ENCODE data around the gene TXNDC12. TPM values are rescaled to one million over a fixed set of nuclear protein-coding genes. Genes with fewer than 3 reads are reported as not detected.

TXNDC12 gene
- total and polyA plus RNA-seq, 2 donors (not counting 1 experiment from before 2014, with no cell fraction given), result 12.6 to 38.9 TPM

DNA sequence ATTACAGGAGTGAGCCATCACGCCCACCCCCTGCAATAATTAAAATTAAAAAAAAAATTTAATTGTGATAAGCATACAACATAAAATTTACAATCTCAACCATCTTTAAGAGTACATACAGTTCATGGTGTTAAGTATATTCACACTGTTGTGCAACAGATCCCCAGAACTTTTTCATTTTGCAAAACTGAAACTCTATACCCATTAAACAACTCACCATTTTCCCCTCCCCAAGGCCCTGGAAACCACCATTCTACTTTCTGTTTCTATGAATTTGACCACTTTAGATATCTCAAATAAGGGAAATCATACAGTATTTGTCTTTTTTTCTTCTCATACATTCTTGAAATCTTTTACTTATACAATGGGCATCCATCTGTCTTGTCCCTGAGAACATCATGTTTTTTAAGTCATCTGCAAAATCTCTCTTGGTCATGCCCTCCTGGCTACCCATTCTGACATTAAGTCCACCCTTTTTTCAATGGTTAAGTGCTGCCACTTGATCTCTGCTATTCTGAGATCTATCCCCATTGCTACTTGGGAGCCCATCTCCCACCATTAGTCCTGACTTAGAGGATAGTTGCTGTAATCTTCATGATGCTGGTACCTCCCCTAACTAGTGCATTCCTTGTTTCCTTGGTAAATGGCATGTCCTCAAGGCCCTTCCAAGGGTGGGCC, 47.5 kb upstream of the TXNDC12 start:
- H3K27me3 ChIP-seq (replicated peaks in 1 of 4; ENCODE audit: control extremely low read depth in 1 of 4, control insufficient read depth in 3 of 4, insufficient read depth in 4 of 4, low read length in 3 of 4), result peaks cover 0 to 5% (median 0%) of the 10 kb centered on the region in 4 experiments
- peaks cover 3% of the 10 kb centered on the region for H3K27me3 Mint-ChIP-seq
- ChIA-PET POLR2A (no interaction called here), CTCF (no interaction called here)
- H4K20me1 ChIP-seq (ENCODE audit: control insufficient read depth, insufficient read depth, low read length, poor library complexity, severe bottlenecking), result no peaks in the 10 kb centered on the region
- H3K27ac Mint-ChIP-seq, result no peak overlapping the region
- H2AFZ ChIP-seq (ENCODE audit: insufficient read depth, low read depth, low read length, poor library complexity, severe bottlenecking), result no peak overlapping the region
- H3K9me3 Mint-ChIP-seq (ENCODE audit: insufficient read depth), result no peaks in the 10 kb centered on the region
- TF ChIP-seq, protein P1, sequence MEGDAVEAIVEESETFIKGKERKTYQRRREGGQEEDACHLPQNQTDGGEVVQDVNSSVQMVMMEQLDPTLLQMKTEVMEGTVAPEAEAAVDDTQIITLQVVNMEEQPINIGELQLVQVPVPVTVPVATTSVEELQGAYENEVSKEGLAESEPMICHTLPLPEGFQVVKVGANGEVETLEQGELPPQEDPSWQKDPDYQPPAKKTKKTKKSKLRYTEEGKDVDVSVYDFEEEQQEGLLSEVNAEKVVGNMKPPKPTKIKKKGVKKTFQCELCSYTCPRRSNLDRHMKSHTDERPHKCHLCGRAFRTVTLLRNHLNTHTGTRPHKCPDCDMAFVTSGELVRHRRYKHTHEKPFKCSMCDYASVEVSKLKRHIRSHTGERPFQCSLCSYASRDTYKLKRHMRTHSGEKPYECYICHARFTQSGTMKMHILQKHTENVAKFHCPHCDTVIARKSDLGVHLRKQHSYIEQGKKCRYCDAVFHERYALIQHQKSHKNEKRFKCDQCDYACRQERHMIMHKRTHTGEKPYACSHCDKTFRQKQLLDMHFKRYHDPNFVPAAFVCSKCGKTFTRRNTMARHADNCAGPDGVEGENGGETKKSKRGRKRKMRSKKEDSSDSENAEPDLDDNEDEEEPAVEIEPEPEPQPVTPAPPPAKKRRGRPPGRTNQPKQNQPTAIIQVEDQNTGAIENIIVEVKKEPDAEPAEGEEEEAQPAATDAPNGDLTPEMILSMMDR (IDR thresholded peaks at IDR 0.05), result no peak
- no peak for TF ChIP-seq EZH2 (IDR thresholded peaks at IDR 0.05; ENCODE audit: borderline replicate concordance, insufficient read depth, low read depth, low read length, poor library complexity, severe bottlenecking)
- no peak overlapping the region for H3K4me3 ChIP-seq (ENCODE audit: control extremely low read depth in 1 of 5, extremely low read depth in 1 of 5, insufficient read depth in 1 of 5, low read depth in 2 of 5, low read length in 4 of 5)
- no peaks in the 10 kb centered on the region for H3K4me1 Mint-ChIP-seq
- no peak overlapping the region for H3K9ac ChIP-seq (ENCODE audit: low read length)
- no peaks in the 10 kb centered on the region for H3K79me2 ChIP-seq (ENCODE audit: control insufficient read depth, insufficient read depth, low read length)
- no peak overlapping the region for H3K4me3 Mint-ChIP-seq
- WGBS (ENCODE audit: insufficient coverage), result no CpG with 5 or more reads among the region's 1 CpG
- no peaks in the 10 kb centered on the region for H3K36me3 ChIP-seq (replicated peaks in 1 of 2; ENCODE audit: control extremely low read depth in 1 of 2, control insufficient read depth in 1 of 2, extremely low read depth in 1 of 2, insufficient read depth in 2 of 2, low read length in 1 of 2)
- ATAC-seq (ENCODE audit: low read depth) (no peak), DNase-seq (no peak)
- no peaks in the 10 kb centered on the region for H3K4me1 ChIP-seq (ENCODE audit: control insufficient read depth in 2 of 2, insufficient read depth in 2 of 2, low read length in 2 of 2)
- no peaks in the 10 kb centered on the region for H3K9me3 ChIP-seq (ENCODE audit: control extremely low read depth in 1 of 3, control insufficient read depth in 2 of 3, insufficient read depth in 1 of 3, low read length in 2 of 3)
- intact Hi-C loops (cut with micrococcal nuclease), result no loop called here
- no peak overlapping the region for H3K4me2 ChIP-seq (replicated peaks; ENCODE audit: low read depth, low read length, poor library complexity, severe bottlenecking)
- no peak overlapping the region for H3K27ac ChIP-seq (ENCODE audit: low read length in 2 of 2)

DNA sequence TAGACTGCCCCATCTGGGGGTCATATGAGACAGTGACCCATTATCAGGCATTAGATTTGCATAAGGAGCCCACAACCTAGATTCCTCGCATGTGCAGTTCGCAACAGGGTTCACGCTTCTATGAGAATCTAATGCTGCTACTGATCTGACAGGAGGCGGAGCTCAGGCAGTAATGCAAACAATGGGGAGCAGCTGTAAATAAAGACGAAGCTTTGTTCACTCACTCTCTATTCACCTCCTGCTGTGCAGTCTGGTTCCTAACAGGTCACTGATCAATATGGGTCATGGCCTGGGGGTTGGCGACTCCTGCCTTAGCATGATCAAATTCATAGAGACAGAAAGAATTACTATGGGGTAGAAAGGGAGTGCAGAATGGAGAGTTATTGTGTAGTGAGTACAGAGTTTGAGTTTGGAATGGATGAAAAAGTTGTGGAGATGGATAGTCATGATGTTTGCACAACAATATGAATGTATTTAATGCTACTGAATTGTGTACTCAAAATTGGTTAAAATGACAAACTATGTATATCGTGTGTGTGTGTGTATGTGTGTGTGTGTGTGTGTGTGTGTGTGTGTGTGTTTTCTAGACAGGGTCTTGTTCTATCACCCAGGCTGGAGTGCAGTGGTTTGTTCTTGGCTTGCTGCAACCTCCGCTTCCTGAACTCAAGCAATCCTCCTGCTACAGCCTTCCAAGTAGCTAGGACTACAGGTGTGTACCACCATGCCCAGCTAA, 43.3 kb upstream of the TXNDC12 start:
- peaks cover 2% of the 10 kb centered on the region for H3K9me3 Mint-ChIP-seq (ENCODE audit: insufficient read depth)
- no peak overlapping the region for H3K4me3 Mint-ChIP-seq
- no peak for DNase-seq
- H3K4me1 Mint-ChIP-seq, result no peaks in the 10 kb centered on the region
- peaks cover 3% of the 10 kb centered on the region for H3K27me3 Mint-ChIP-seq
- Histone ChIP-seq H3K36me3 (replicated peaks in 1 of 2; ENCODE audit: control extremely low read depth in 1 of 2, control insufficient read depth in 1 of 2, extremely low read depth in 1 of 2, insufficient read depth in 2 of 2, low read length in 1 of 2) (no peaks in the 10 kb centered on the region), H3K4me1 (ENCODE audit: control insufficient read depth in 2 of 2, insufficient read depth in 2 of 2, low read length in 2 of 2) (no peaks in the 10 kb centered on the region), H2AFZ (ENCODE audit: insufficient read depth, low read depth, low read length, poor library complexity, severe bottlenecking) (no peak overlapping the region), H3K4me2 (replicated peaks; ENCODE audit: low read depth, low read length, poor library complexity, severe bottlenecking) (no peak overlapping the region), H3K27ac (ENCODE audit: low read length in 2 of 2) (no peak overlapping the region), H4K20me1 (ENCODE audit: control insufficient read depth, insufficient read depth, low read length, poor library complexity, severe bottlenecking) (no peaks in the 10 kb centered on the region), H3K79me2 (ENCODE audit: control insufficient read depth, insufficient read depth, low read length) (no peaks in the 10 kb centered on the region), H3K27me3 (replicated peaks in 1 of 4; ENCODE audit: control extremely low read depth in 1 of 4, control insufficient read depth in 3 of 4, insufficient read depth in 4 of 4, low read length in 3 of 4) (peaks cover 0 to 5% (median 0%) of the 10 kb centered on the region in 4 experiments), H3K9ac (ENCODE audit: low read length) (no peak overlapping the region), H3K4me3 (ENCODE audit: control extremely low read depth in 1 of 5, extremely low read depth in 1 of 5, insufficient read depth in 1 of 5, low read depth in 2 of 5, low read length in 4 of 5) (no peak overlapping the region), H3K9me3 (ENCODE audit: control extremely low read depth in 1 of 3, control insufficient read depth in 2 of 3, insufficient read depth in 1 of 3, low read length in 2 of 3) (no peaks in the 10 kb centered on the region)
- no peak for ATAC-seq (ENCODE audit: low read depth)
- CTCF ChIA-PET, result no interaction called here
- no peak overlapping the region for H3K27ac Mint-ChIP-seq
- 82% methylated on average over 7 of the region's 8 CpGs for WGBS (ENCODE audit: insufficient coverage)
- TF ChIP-seq EZH2 (IDR thresholded peaks at IDR 0.05; ENCODE audit: borderline replicate concordance, insufficient read depth, low read depth, low read length, poor library complexity, severe bottlenecking), result no peak
- TF ChIP-seq, protein P1 (IDR thresholded peaks at IDR 0.05), result no peak
- intact Hi-C loops (cut with micrococcal nuclease), result no loop called here
- POLR2A ChIA-PET, result no interaction called here

Measured in B cell (primary cell).